Measurements from ENCODE around the gene NINJ2. TPM values are rescaled to one million over a fixed set of nuclear protein-coding genes. Genes with fewer than 3 reads are reported as not detected.

Gene NINJ2
- total RNA-seq, 1 experiment from 2014 or later: 0.24 TPM

DNA sequence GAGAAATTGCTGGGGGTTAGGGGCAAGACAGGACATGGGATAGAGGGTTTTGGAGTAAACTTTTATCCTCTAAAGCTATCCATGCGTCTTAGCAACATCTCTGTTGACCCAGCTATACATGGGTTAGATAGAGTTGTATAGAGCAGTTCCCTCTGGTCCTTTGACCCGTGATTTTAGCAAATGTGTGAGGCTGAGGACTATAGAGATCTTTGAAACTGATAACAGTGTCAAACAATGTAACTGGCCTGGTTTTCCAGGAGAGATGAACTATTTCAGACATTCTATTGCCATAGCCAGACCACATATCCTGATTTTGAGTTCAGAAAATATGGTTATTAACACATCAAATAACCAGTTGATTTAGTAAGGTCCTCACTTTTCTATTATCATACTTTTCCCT is 143.1 kb downstream of the NINJ2 start:
- no peak overlapping the region for H2AK5ac ChIP-seq (ENCODE audit: insufficient read length, low read length)
- H2BK120ac ChIP-seq (ENCODE audit: low read depth, low read length, poor library complexity, severe bottlenecking): no peak overlapping the region
- H2BK15ac ChIP-seq (ENCODE audit: low read depth, low read length): no peak overlapping the region
- H3K4me1 Mint-ChIP-seq: peaks cover 8% of the 10 kb centered on the region in 2 experiments
- H3K23ac ChIP-seq (ENCODE audit: insufficient read length, low read depth, low read length): no peak overlapping the region
- H3K18ac ChIP-seq (ENCODE audit: insufficient read length, low read depth, low read length): no peak overlapping the region
- no peak overlapping the region for H3K9ac ChIP-seq (ENCODE audit: extremely low read depth, insufficient read length, low read length)
- no peaks in the 10 kb centered on the region for H3K23me2 ChIP-seq (ENCODE audit: insufficient read length, low read depth, low read length, poor library complexity, severe bottlenecking)
- no peak overlapping the region for H3T11ph ChIP-seq (ENCODE audit: low read length)
- no peaks in the 10 kb centered on the region for H4K20me1 ChIP-seq (ENCODE audit: control insufficient read depth, insufficient read depth, insufficient read length)
- H3K4me2 ChIP-seq (ENCODE audit: insufficient read depth, insufficient read length, low read length): no peak overlapping the region
- no peak overlapping the region for H4K8ac ChIP-seq (replicated peaks; ENCODE audit: insufficient read length, low read depth, low read length)
- TF ChIP-seq, protein P1, sequence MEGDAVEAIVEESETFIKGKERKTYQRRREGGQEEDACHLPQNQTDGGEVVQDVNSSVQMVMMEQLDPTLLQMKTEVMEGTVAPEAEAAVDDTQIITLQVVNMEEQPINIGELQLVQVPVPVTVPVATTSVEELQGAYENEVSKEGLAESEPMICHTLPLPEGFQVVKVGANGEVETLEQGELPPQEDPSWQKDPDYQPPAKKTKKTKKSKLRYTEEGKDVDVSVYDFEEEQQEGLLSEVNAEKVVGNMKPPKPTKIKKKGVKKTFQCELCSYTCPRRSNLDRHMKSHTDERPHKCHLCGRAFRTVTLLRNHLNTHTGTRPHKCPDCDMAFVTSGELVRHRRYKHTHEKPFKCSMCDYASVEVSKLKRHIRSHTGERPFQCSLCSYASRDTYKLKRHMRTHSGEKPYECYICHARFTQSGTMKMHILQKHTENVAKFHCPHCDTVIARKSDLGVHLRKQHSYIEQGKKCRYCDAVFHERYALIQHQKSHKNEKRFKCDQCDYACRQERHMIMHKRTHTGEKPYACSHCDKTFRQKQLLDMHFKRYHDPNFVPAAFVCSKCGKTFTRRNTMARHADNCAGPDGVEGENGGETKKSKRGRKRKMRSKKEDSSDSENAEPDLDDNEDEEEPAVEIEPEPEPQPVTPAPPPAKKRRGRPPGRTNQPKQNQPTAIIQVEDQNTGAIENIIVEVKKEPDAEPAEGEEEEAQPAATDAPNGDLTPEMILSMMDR (conservative IDR thresholded peaks at IDR 0.05): no peak
- H2BK5ac ChIP-seq (ENCODE audit: insufficient read length, low read length): no peak overlapping the region
- no CpG with 5 or more reads among the region's 2 CpGs for WGBS (ENCODE audit: extremely low coverage, insufficient read length, low lambda C conversion rate)
- H2AFZ ChIP-seq (ENCODE audit: low read length): no peak overlapping the region
- H3K36me3 Mint-ChIP-seq (ENCODE audit: insufficient read depth in 1 of 3, low read depth in 3 of 3): no peaks in the 10 kb centered on the region; a peak in 1 of 7 replicates
- no peaks in the 10 kb centered on the region for H3K79me2 ChIP-seq (ENCODE audit: insufficient read depth, low read length)
- H3K14ac ChIP-seq (ENCODE audit: insufficient read depth, low read length): no peak overlapping the region
- H3K56ac ChIP-seq (ENCODE audit: insufficient read length, low read depth, low read length): no peak overlapping the region
- H2BK20ac ChIP-seq (ENCODE audit: low read depth, low read length, poor library complexity, severe bottlenecking): no peak overlapping the region
- H3K4me1 ChIP-seq (ENCODE audit: insufficient read depth, low read length): no peaks in the 10 kb centered on the region
- no peak overlapping the region for H4K5ac ChIP-seq (ENCODE audit: insufficient read length, low read depth, low read length)
- no peaks in the 10 kb centered on the region for H3K9me3 ChIP-seq (ENCODE audit: control insufficient read depth, low read depth, low read length)
- no peak for DNase-seq
- no peak overlapping the region for H3K4ac ChIP-seq (ENCODE audit: low read depth, low read length)
- H3K27me3 ChIP-seq (ENCODE audit: insufficient read depth, low read length): no peaks in the 10 kb centered on the region
- H3K79me1 ChIP-seq (ENCODE audit: insufficient read depth, low read depth, low read length, poor library complexity, severe bottlenecking): no peaks in the 10 kb centered on the region
- H2BK12ac ChIP-seq (ENCODE audit: insufficient read length, low read depth, low read length): no peak overlapping the region
- H3K27ac Mint-ChIP-seq: no peak overlapping the region
- no peak overlapping the region for H4K91ac ChIP-seq (ENCODE audit: insufficient read length, low read depth, low read length)
- H3K27ac ChIP-seq (ENCODE audit: insufficient read length, low read depth, low read length): no peak overlapping the region
- H3K4me3 Mint-ChIP-seq: no peak overlapping the region
- H3K9me3 Mint-ChIP-seq: no peaks in the 10 kb centered on the region
- no peaks in the 10 kb centered on the region for H3K27me3 Mint-ChIP-seq (ENCODE audit: low read depth)

Data from H9 (cell line).